ENCODE data around the gene DCC.
"Not testable (repeated sequence)": the region's sequence is repeated elsewhere in the genome, so short reads cannot be mapped to it uniquely, and the experiment has no call there.

Gene DCC

GRCh38 chr18:53458268-53458667, 1118.3 kb downstream of the DCC start:
- no peak for DNase-seq

DNA sequence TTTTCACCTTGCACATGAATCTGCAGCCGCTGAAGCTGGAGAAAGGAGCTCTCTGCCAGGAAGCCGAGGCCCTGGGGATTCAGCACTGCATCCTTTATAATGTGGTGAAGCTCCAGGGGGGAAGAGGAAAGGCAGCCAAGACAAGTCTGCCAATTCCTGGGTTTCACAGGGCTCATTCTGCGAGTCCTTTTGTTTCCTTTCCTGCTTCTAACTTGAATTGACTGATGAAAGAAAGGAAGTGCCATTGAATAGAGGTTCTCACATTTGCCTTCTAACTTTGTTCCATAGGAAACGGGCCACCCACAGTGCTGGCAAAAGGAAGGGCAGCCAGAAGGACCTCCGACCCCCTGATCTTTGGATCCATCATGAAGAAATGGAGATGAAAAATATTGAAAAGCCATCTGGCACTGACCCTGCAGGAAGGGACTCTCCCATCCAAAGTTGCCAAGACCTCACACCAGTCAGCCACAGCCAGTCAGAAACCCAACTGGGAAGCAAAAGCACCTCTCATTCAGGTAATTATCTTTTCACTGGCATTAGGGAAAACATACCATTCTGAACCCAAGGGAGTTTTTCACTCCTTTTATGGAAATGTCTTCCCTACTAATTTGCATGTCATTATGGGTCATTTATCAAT, 1119.1 kb downstream of the DCC start:
- DNase-seq = no peak

GRCh38 chr18:53467756-53468155, 1127.8 kb downstream of the DCC start:
- no peak for DNase-seq

DNA sequence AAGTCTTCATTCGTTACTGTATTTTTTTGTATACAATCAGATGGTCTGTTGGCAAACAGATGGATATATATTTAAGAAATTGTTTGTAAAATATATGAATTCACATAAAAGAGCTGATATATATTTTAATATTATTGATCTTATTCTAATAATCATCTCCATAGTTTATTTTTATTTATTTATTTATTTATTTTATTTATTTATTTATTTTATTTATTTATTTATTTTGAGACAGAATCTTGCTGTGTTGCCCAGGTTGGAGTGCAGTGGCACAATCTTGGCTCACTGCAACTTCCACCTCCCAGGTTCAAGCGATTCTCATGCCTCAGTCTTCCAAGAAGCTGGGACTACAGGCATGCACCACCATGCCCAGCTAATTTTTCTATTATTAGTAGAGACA, 1128.2 kb downstream of the DCC start:
- not testable (repeated sequence) for DNase-seq

DNA sequence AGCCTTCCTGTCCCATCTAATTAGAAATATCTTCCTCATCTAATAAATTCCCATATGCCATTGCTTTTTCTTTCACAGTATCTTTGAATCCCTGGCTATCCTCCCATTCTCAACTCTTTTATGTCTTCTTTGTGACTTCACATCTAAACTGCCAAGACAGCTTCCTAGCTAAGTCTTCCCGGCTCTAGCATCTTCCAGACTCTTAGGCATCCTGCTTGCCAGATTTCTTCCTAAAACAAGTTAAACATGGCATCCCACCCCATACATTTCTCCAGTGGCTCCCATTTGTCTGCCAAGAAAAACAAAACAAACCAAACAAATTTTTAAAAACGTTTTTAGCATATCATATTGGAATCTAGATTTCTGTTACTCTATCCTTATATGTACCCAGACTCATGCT, 1132.5 kb downstream of the DCC start:
- DNase-seq = no peak

DNA sequence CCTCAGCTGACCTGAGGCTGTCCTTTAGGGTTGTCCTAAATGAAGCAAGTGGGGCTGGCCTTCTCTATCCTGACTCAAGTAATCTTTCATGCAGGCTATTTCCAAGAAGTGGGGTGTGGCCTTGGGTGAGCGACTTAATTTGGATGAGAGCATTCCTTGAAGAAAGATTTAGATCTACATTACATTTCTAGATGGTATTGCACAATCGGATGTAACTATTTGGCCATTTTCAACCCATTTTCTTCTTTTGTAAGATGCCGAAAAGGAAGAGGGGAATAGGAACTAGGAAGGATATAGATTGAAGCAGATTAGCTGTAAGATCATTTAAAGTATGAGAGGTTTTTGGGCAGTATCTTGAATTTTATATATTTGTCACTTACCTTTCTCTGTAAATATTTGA, 1138.2 kb downstream of the DCC start:
- no peak for DNase-seq

GRCh38 chr18:53486296-53486695, 1146.3 kb downstream of the DCC start:
- DNase-seq = no peak

DNA sequence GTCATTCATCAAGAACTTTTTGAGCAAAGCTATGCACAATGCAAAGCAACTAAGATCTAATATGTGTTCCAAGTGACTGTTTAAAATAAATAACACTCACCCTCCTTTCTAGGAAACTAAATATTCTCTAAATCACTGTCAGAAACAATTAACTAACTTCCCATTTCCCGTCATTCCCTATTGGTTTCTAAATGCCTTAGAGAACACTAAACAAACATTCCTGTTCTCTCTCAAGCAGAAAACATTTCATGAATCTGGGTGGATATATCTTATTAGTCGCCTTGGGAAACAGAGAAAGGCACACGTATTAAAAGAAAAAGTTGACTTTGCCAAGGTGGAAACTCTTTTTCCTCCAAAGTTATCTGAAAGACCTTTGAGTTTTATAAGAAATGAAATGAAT, 1149.3 kb downstream of the DCC start:
- no peak for DNase-seq

- DNase-seq = no peak
Observed at GRCh38 chr18:53490019-53490418, 1150.0 kb downstream of the DCC start.

- DNase-seq = no peak
Observed at GRCh38 chr18:53496028-53496427, 1156.0 kb downstream of the DCC start.

GRCh38 chr18:53503914-53504441, 1164.0 kb downstream of the DCC start:
- DNase-seq = no peak

GRCh38 chr18:53508529-53508928, 1168.5 kb downstream of the DCC start:
- no peak for DNase-seq

DNA sequence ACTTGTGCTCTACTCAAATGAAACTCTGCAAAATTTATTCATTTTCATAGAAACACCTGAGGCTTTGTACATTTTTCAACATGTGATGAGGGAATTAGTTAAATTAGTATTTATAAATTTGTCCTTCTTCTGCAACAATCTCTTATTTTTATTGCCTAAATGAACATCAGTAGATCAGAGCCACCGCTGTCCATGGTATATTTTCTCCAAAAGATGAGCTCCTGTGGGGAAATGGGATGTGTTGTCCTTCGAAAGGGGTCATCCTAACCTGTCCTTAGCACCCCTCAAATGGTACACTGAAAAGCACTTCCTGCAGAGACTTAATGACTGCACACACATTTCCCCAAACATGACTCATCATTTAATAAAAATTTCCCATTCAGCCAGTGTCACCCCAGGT, 1169.9 kb downstream of the DCC start:
- no peak for DNase-seq

DNA sequence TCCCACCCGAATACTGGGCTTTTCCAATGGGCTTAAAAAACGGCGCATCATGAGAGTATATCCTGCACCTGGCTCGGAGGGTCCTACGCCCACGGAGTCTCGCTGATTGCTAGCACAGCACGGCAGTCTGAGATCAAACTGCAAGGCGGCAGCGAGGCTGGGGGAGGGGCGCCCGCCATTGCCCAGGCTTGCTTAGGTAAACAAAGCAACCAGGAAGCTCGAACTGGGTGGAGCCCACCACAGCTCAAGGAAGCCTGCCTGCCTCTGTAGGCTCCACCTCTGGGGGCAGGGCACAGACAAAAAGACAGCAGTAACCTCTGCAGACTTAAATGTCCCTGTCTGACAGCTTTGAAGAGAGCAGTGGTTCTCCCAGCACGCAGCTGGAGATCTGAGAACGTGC, 1171.7 kb downstream of the DCC start:
- not testable (repeated sequence) for DNase-seq

GRCh38 chr18:53521068-53521467, 1181.1 kb downstream of the DCC start:
- no peak for DNase-seq

DNA sequence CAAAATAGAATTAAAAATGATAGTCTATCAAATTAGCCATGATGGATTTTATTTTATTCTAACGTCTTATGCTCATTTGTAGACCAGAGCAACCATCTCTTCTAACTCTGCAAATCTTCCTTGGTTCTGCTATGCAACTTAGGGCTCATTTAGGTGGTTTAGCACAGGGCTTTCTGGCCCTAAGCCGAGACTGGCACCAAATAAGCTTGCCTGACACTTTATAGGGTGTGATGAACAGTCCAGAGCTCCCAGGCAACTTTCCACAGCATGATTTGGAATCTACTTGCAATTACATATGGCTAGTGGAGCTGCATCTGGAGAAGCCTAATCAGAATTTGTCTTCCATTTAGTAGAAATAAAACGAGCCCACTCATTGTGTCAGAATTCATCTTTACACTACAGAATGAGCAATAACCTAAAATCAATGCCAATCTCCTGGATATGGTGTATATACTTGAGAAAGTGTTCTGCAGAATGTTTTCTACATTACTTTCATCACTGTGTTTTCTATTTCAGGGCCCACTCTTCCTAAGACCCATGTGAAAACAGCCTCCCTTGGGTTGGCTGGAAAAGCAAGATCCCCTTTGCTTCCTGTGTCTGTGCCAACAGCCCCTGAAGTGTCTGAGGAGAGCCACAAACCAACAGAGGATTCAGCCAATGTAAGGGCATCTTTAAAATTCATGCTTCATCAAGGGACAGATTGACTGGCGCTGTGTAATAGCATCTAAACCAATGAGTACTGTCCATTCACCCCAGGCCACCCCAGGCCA, 1186.3 kb downstream of the DCC start:
- no peak for DNase-seq

GRCh38 chr18:53527365-53527764, 1187.4 kb downstream of the DCC start:
- no peak for DNase-seq

DNA sequence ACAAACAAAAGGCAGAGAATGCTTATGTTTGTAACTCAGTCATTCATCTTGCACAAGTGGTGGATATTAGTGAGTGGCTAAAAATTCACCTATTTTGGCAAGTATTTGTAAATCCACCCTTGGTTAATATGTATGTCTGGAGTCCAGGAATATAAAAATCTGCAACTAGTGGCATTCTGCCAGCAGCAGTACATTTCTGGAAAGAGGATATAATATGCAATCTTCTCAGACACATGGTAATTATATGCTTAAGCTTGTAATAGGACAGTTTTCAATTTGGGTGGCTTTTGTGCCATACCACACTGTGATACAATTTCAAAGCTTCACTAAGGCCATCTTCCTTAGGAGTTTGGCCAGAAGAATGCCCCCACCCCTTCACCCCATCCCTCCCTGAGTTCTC, 1191.2 kb downstream of the DCC start:
- no peak for DNase-seq

DNA sequence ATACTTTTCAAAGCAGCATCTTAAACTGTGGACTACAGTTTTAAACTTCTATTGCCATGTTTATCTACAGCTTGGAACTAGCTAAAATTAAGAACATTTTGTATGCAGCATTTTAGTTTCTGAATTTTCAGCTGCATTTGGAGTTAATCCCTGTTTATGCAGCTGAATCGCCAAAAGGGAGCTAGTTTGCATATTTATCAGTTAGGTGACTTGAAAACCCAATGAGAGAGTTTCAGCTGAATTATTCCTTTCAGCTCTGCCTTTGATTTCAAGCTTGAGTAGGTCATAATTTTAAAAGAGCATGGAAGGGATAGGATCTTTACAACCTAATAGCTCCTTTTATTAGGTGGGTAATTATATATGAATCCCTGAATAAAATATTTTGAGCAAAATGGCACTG, 1191.9 kb downstream of the DCC start:
- DNase-seq = no peak

DNA sequence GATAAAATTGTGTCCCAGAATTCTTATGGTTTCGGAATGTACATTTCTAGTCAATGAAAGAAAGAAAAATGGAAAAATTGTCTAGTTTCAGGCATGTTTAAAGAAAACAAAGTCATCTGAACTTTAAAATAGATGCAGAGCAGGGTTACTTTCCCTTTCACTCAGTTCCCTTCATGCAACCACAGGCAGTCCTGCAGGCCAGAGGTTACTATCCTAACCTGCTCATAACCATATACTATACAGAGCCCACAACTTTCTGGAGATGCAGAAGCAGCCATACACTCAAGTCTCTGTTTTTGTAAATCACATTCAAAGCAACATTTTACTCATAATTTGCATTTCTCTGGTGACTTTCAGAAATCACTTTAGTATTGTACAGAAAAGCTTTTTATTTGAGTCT, 1194.2 kb downstream of the DCC start:
- DNase-seq = no peak

- no peak for DNase-seq
Observed at GRCh38 chr18:53534695-53535094, 1194.7 kb downstream of the DCC start.

GRCh38 chr18:53536908-53537307, 1196.9 kb downstream of the DCC start:
- no peak for DNase-seq

GRCh38 chr18:53541924-53542323, 1201.9 kb downstream of the DCC start:
- DNase-seq = no peak

GRCh38 chr18:53543711-53544110, 1203.7 kb downstream of the DCC start:
- no peak for DNase-seq

DNA sequence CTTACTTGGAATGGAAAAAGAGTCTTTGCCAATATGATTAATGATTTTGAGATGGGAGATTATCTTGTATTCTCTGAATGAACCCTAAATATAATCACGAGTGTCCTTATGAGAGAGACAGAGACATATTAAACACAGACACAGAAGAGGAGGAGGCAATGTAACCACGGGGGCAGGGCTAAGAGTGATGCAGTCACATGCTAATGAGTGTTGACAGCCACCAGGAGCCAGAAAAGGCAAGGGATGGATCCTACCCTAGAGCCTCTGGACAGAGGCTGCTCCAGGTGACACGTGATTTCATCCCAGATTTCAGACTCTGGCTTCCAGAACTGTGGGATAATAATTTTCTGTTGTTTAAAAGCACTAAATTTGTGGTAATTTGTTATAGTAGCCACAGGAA, 1204.9 kb downstream of the DCC start:
- DNase-seq = no peak

Data from activated effector memory CD4-positive, alpha-beta T cell treated with Interleukin-2 at 50 U/mL for 16 hours (primary cell).